SH-SY5Y (cell line): ENCODE measurements around the gene TRIP13.

ENCODE experiments used
- GATA2 ChIP-seq: IDR thresholded peaks from 2 replicates; pipeline ENCODE4 v1.6.1; 2011; ENCODE audit warnings: mild to moderate bottlenecking, low read depth, low read length
- GATA3 ChIP-seq: IDR thresholded peaks from 2 replicates; pipeline ENCODE4 v1.6.1; 2011; ENCODE audit warnings: low read depth, mild to moderate bottlenecking, low read length, moderate library complexity

DNA sequence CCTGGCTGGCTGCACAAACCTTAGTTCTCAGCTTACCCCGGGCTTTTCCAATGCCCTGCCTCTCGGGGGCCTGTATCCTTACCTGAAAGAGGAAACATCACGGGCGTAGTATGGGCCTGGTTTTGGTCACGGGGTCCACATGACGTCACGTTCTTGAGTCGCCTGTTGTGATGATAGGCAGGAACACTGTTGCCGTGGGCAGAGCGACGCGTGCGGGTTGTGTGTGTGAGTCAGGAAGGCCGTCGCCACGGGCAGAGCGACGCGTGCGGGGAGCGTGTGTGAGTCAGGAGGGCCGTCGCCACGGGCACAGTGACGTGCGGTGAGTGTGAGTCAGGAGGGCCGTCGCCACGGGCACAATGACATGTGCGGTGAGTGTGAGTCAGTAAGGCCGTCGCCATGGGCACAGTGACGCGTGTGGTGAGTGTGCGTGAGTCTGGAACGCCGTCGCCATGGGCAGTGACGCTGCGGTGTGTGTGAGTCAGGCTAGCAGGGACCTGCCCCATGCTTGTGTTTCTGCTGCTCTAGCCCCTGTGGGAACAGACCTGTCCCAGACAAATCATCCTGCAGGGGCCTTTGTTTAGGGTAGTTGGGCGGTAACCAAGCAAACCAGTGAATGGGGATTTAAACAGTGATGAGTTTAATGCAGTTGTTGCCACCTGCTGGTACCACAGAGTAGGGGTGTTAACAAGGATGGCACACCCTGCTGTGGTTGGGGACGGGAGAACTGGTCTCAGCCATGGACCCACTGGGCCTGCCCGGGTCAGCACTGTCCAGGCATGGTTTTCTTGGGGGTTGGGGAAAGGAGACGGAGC is 19.8 kb downstream of the TRIP13 start:
- TF ChIP-seq GATA3 (no peak), GATA2 (no peak)
